HG02970 (cell line): ENCODE results near the gene DMBT1.
"Not testable (repeated sequence)": the region's sequence is repeated elsewhere in the genome, so short reads cannot be mapped to it uniquely, and the experiment has no call there.

Experiments
- ATAC-seq: cut with Tn5 transposase; IDR thresholded peaks from one replicate; pipeline ENCODE4 v1.9.1; 2021; ENCODE audit warnings: mild to moderate bottlenecking, moderate library complexity, moderate number of reproducible peaks; ENCODE audit not compliant: unreplicated experiment, low FRiP score

The DMBT1 gene

GRCh38 chr10:122576291-122576690 is 15.7 kb downstream of the DMBT1 start:
- ATAC-seq, result no peak

DNA sequence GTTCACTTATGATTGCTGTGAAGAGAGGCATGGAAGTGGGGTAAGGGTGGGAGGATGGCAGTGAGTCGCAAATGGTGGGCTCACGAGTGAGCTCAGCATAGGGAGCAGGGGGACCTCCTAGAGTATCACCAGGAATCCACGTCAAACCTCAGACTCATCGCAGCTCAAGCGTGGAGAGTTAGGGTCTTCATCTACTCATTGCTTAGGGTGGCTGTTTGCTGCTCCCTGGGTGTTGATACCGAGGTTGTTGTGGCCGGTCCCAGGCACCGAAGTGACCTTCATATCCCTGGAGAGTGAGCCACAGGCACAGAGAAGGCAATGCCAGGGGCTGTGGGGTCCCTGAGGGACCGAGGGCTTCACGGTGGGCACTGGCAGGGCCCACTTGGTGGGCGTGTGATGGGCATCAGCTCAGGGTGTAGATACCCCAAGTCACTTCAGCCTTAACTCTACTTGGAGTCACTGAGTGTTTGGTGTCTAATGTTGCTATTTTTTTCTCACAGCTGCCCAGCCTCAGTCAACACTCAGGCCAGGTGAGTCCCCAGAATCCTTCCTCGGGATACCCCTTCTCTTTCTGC is 16.8 kb downstream of the DMBT1 start:
- ATAC-seq, result no peak

DNA sequence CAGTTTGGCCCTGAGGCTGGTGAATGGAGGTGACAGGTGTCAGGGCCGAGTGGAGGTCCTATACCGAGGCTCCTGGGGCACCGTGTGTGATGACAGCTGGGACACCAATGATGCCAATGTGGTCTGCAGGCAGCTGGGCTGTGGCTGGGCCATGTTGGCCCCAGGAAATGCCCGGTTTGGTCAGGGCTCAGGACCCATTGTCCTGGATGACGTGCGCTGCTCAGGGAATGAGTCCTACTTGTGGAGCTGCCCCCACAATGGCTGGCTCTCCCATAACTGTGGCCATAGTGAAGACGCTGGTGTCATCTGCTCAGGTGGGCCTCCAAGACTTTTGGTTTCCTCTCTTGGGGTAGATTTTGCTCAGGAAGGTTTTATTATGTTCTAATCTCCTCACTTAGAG is 25.5 kb downstream of the DMBT1 start:
- not testable (repeated sequence) for ATAC-seq

DNA sequence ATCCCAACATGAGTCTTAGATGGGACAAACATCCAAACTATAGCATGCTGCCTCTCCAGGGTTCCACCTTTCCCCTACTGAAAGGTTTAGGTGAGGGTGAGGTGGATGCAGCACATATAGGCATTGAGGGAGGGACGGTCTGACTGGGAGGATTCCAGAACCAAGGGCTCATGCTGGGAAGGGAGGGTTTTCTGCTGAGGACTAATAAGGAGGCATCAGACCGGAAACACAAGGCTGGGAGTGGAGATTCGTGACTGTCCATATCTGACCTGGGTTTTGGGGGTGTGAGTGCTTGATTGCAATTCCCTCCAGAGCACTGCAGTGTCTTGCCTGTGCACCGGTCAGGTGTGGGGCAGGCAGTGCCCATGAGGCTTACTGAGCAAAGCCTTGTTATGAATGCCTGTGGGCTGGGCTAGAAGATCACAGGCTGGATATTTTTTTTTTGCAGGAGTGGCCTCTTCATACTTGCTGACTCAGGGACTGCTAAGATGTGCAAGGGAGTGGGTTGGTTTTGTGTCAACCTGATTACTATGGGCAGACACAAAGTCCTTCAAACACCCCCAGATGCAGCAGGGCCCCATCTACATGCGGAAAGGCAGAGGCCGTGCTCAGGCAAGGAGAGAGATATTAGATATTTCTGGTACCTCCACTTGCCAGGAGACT is 26.7 kb downstream of the DMBT1 start:
- ATAC-seq, result no peak

DNA sequence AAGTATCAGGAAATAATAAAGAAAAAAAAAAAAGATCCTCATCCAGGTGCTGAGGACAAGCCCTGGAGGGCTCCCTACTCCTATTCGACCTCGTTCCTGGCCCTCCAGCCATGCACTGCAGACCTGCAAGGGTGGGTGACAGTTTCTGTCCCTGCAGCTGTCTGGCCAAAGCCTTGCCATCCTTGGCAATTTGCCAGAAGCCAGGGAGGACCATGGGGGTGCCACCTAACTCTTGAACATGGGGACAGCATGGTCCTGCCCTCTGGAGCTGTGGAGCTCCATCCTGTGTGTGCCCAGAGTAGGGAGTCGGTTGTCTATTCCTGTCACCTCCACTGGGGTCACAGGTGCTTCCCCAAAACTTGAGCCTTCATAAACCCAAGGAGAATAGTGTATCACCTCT is 27.8 kb downstream of the DMBT1 start:
- ATAC-seq, result no peak

- no peak for ATAC-seq
These were observed 29.6 kb downstream of the DMBT1 start for GRCh38 chr10:122590153-122590552.

DNA sequence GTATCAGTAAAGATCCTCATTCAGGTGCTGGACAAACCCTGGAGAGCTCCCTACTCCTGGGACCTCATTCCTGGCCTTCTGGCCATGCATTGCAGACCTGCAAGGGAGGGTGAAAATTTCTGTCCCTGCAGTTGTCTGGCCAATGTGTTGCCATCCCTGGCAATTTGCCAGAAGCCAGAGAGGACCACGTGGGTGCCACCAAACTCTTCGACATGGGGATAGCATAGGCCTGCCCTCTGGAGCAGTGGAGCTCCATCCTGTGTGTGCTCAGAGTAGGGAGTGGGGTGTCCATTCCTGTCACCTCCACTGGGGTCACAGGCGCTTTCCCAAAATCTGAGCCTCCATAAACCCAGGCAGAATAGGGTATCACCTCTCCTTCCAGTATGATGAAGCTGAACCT is 31.2 kb downstream of the DMBT1 start:
- no peak for ATAC-seq

GRCh38 chr10:122592161-122592560 is 31.6 kb downstream of the DMBT1 start:
- no peak for ATAC-seq

DNA sequence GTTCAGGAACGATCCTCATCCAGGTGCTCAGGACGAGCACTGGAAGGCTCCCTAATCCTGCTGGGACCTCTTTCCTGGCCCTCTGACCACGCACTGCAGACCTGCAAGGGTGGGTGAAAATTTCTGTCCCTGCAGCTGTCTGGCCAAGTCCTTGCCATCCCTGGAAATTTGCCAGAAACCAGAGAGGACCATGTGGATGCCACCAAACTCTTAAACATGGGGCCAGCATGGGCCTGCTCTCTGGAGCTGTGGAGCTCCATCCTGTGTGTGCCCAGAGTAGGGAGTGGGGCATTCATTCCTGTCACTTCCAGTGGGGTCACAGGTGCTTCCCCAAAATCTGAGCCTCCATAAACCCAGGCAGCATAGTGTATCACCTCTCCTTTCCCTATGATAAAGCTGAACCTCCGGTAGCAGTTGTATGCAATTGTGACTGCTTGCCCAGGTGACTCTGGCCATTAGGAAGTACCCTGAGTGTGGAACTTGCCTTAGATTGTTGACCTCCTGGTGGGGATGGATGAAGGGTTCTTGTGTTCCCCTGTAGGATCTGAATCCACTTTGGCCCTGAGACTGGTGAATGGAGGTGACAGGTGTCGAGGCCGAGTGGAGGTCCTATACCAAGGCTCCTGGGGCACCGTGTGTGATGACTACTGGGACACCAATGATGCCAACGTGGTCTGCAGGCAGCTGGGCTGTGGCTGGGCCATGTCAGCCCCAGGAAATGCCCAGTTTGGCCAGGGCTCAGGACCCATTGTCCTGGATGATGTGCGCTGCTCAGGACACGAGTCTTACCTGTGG is 57.1 kb downstream of the DMBT1 start:
- ATAC-seq, result no peak

- no peak for ATAC-seq
These were observed 58.1 kb downstream of the DMBT1 start for GRCh38 chr10:122618461-122619165.

DNA sequence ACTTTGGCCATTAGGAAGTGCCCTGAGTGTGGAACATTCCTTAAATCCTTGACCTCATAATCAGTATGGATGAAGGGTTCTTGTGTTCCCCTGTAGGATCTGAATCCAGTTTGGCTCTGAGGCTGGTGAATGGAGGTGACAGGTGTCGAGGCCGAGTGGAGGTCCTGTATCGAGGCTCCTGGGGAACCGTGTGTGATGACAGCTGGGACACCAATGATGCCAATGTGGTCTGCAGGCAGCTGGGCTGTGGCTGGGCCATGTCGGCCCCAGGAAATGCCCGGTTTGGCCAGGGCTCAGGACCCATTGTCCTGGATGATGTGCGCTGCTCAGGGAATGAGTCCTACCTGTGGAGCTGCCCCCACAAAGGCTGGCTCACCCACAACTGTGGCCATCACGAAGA is 60.4 kb downstream of the DMBT1 start:
- ATAC-seq, result not testable (repeated sequence)

- no peak for ATAC-seq
These were observed 64.0 kb downstream of the DMBT1 start for GRCh38 chr10:122624546-122624945.

DNA sequence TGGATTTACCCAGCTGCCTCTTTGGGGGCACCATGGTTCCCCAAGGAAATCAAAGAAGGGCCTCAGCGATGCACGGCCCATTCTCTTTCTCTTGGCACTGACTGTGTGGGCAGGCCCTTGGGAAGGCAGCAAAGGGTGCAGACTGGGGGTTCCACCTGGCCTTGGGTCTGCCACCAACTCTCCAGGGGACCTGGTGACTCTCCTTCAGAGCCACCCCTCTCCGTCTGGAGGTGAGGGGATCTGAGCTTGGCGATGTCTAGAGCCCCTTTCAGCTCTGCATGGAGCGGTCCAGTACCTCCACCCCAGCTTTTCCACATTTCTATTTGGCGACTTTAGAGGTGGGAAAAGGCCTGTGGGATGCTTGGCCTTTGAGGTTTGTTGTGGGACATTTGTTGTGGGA is 70.0 kb downstream of the DMBT1 start:
- no peak for ATAC-seq

DNA sequence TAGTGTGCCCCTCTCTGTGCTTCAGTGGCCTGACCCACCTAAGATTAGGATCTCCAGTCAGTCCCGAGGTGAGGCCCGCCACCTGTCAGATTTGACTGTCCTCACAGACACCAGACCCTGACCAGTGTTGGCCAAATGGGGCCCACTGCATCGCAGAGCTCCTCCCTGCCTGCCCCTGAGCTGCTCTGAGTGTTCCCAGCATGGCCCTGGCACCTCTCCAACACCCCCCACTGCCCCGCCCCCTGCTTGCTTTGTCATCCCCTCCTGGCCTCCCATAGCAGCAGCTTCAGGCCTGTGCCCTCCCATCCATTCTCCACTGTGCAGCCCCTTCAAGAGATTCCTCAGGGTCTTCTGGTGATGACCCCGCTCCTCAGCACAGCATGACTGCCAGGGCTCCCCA is 71.5 kb downstream of the DMBT1 start:
- ATAC-seq, result no peak

GRCh38 chr10:122632576-122632975 is 72.0 kb downstream of the DMBT1 start:
- ATAC-seq, result no peak

- ATAC-seq, result no peak
These were observed 76.4 kb downstream of the DMBT1 start for GRCh38 chr10:122636953-122637352.

DNA sequence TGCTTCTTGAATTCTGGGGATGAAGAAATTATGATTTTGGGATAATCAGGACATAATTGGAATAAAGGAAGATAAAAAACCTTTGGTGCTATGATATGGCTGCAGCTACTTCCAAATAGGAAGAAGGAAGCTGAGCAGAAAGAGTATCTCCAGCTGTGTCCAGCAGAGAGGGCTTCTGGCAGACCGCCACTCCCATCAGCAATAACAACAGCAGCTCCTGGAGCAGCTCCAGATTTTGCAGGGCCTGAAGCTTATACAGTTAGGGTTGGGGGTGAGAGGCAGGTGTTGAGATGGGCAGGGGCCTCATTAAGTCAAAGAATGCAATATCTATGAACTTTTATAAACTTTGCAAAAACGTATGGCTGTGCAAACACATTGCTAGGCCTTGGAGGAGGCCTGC is 76.8 kb downstream of the DMBT1 start:
- no peak for ATAC-seq

GRCh38 chr10:122638106-122638505 is 77.6 kb downstream of the DMBT1 start:
- no peak for ATAC-seq

- no peak for ATAC-seq
These were observed 79.2 kb downstream of the DMBT1 start for GRCh38 chr10:122639801-122640200.

DNA sequence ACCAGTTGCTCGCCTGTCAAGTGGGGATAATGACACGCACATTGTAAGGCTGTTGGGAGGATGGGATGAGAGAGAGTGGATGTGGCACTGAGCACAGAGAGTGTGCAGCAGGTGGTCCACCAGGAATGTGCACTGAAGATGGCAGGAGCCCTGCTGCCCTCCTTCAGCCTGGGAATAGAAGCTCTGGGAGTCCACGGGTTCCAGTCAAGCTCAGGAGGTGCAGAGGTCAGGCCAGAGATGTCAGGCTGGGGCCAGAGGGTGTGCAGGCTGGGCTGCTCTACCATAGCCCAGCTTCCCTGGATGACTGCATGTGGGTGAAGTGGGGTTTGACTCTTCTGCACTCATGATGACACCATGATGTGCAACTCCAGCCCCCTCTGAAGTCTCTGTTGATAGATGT is 80.4 kb downstream of the DMBT1 start:
- ATAC-seq, result no peak
